IMR-90 (cell line): ENCODE data around the gene CDK15. TPM values are rescaled to one million over a fixed set of nuclear protein-coding genes. Genes with fewer than 3 reads are reported as not detected.

Experiments used
- ATAC-seq: fragments of 200-7000 bp; cut with Tn5 transposase; 2 replicates; pipeline ENCODE4 v1.9.1; 2020; ENCODE audit warnings: low read depth, mild to moderate bottlenecking, moderate library complexity
- BruUV-seq: library from RNA; stranded (reverse); fragments of 400-500 nt; replicated peaks from 2 replicates; lab custom pipeline; 2021; lab: Mats Ljungman, UMichigan
- CTCF ChIA-PET: fragments of 300-600 bp; formaldehyde crosslinking; extraction: SDS; loops from one replicate; lab custom pipeline; 2021; ENCODE audit warnings: antibody characterized with exemption; lab: Yijun Ruan, JAX
- POLR2A ChIA-PET: fragments of 300-600 bp; sonication (Branson Sonifier 250); formaldehyde crosslinking; loops from one replicate; lab custom pipeline; 2022; ENCODE audit warnings: antibody characterized with exemption; ENCODE audit not compliant: unreplicated experiment; lab: Charles Lee
- DNase-seq: peaks from one replicate; pipeline ENCODE4 v3.0.0; 2013
- H2AFZ ChIP-seq: replicated peaks from 2 replicates; pipeline ENCODE3; 2013; ENCODE audit warnings: low read length, mild to moderate bottlenecking; ENCODE audit not compliant: poor library complexity
- H2AK5ac ChIP-seq: 2 replicates; pipeline ENCODE4 v1.6.1; 2013; ENCODE audit warnings: low read depth, low read length, inconsistent platforms
- H2AK9ac ChIP-seq: replicated peaks from 2 replicates; pipeline ENCODE3; 2013; ENCODE audit warnings: mild to moderate bottlenecking, low read depth, low read length, moderate library complexity; ENCODE audit not compliant: poor library complexity
- H2BK120ac ChIP-seq: 2 replicates; pipeline ENCODE4 v1.6.1; 2013; ENCODE audit warnings: low read depth, low read length, inconsistent platforms
- H2BK15ac ChIP-seq: 3 replicates; pipeline ENCODE4 v1.6.1; 2013; ENCODE audit warnings: low read depth, low read length, inconsistent platforms
- H2BK20ac ChIP-seq: 2 replicates; pipeline ENCODE4 v1.6.1; 2013; ENCODE audit warnings: low read depth, mild to moderate bottlenecking, inconsistent platforms, low read length, moderate library complexity
- H2BK5ac ChIP-seq: 2 replicates; pipeline ENCODE4 v1.6.1; 2013; ENCODE audit warnings: mild to moderate bottlenecking, low read depth, low read length, inconsistent platforms; ENCODE audit not compliant: poor library complexity, severe bottlenecking
- H3K14ac ChIP-seq: replicated peaks from 2 replicates; pipeline ENCODE4 v1.6.1; 2013; ENCODE audit warnings: low read depth, low read length, inconsistent platforms
- H3K18ac ChIP-seq: 2 replicates; pipeline ENCODE4 v1.6.1; 2013; ENCODE audit warnings: low read depth, low read length, control low read depth
- H3K23ac ChIP-seq: 2 replicates; pipeline ENCODE4 v1.6.1; 2013; ENCODE audit warnings: low read depth, low read length, inconsistent platforms
- H3K27ac ChIP-seq: 2 replicates; pipeline ENCODE4 v1.5.1; 2013; ENCODE audit warnings: mild to moderate bottlenecking, control low read depth, low read length; ENCODE audit not compliant: insufficient read depth
- H3K27me3 ChIP-seq: 2 replicates; pipeline ENCODE4 v1.6.1; 2013; ENCODE audit warnings: low read length; ENCODE audit not compliant: control insufficient read depth, insufficient read depth
- H3K36me3 ChIP-seq: 2 replicates; pipeline ENCODE4 v1.6.1; 2013; ENCODE audit warnings: low read length, mixed read lengths; ENCODE audit not compliant: control insufficient read depth, insufficient read depth
- H3K4ac ChIP-seq: 2 replicates; pipeline ENCODE4 v1.6.1; 2013; ENCODE audit warnings: low read depth, low read length, inconsistent platforms
- H3K4me1 ChIP-seq: 2 replicates; pipeline ENCODE4 v1.6.1; 2013; ENCODE audit warnings: low read length, mixed read lengths; ENCODE audit not compliant: control insufficient read depth, insufficient read depth
- H3K4me2 ChIP-seq: 2 replicates; pipeline ENCODE4 v1.6.1; 2013; ENCODE audit warnings: low read depth, mild to moderate bottlenecking, control low read depth, low read length, moderate library complexity
- H3K4me3 ChIP-seq: 2 replicates; pipeline ENCODE4 v1.5.1; 2013; ENCODE audit warnings: low read depth, mild to moderate bottlenecking, control low read depth, low read length, moderate library complexity; ENCODE audit not compliant: insufficient read depth
- H3K56ac ChIP-seq: 2 replicates; pipeline ENCODE4 v1.6.1; 2013; ENCODE audit warnings: low read length, inconsistent platforms; ENCODE audit not compliant: insufficient read depth; ENCODE audit errors: extremely low read depth
- H3K79me1 ChIP-seq, 2 experiments: 2 replicates each; pipeline ENCODE4 v1.6.1; 2013; ENCODE audit warnings: low read length in 2 of 2, inconsistent platforms in 1 of 2, low read depth in 1 of 2
- H3K9ac ChIP-seq: 2 replicates; pipeline ENCODE4 v1.6.1; 2013; ENCODE audit warnings: low read depth, low read length, control low read depth
- H3K9me1 ChIP-seq: 2 replicates; pipeline ENCODE4 v1.6.1; 2013; ENCODE audit warnings: low read length, inconsistent platforms; ENCODE audit not compliant: insufficient read depth
- H3K9me3 ChIP-seq: 2 replicates; pipeline ENCODE4 v1.6.1; 2013; ENCODE audit warnings: low read length; ENCODE audit not compliant: control insufficient read depth, insufficient read depth
- H4K20me1 ChIP-seq: 2 replicates; pipeline ENCODE4 v1.6.1; 2013; ENCODE audit warnings: low read length, inconsistent platforms; ENCODE audit not compliant: insufficient read depth
- H4K5ac ChIP-seq: 2 replicates; pipeline ENCODE4 v1.6.1; 2013; ENCODE audit warnings: mild to moderate bottlenecking, low read depth, low read length, control low read depth
- H4K8ac ChIP-seq, 2 experiments: 2 replicates each; pipeline ENCODE4 v1.6.1; 2013; ENCODE audit warnings: low read depth in 2 of 2, low read length in 2 of 2, control low read depth in 1 of 2, inconsistent platforms in 1 of 2
- H4K91ac ChIP-seq: 2 replicates; pipeline ENCODE4 v1.6.1; 2013; ENCODE audit warnings: low read depth, low read length, inconsistent platforms; ENCODE audit not compliant: insufficient read depth
- BHLHE40 ChIP-seq: fragments of 150-350 bp; IDR thresholded peaks from 2 replicates; pipeline ENCODE4 v1.6.1; 2016; ENCODE audit warnings: mild to moderate bottlenecking, low read depth, low read length
- CEBPB ChIP-seq: IDR thresholded peaks from 2 replicates; pipeline ENCODE4 v1.6.1; 2012; ENCODE audit warnings: low read depth, low read length, improper control_type of control experiment
- CTCF ChIP-seq: conservative IDR thresholded peaks from 2 replicates; pipeline ENCODE4 v1.5.1; 2012; ENCODE audit warnings: mild to moderate bottlenecking, low read depth, low read length, improper control_type of control experiment
- ELK1 ChIP-seq: fragments of 150-350 bp; IDR thresholded peaks from 2 replicates; pipeline ENCODE4 v1.6.1; 2016; ENCODE audit warnings: low read depth, mild to moderate bottlenecking, low read length, moderate library complexity, borderline replicate concordance
- FOS ChIP-seq: fragments of 150-350 bp; IDR thresholded peaks from 2 replicates; pipeline ENCODE4 v1.6.1; 2016; ENCODE audit warnings: low read depth, low read length
- MAZ ChIP-seq: IDR thresholded peaks from 2 replicates; pipeline ENCODE4 v1.6.1; 2012; ENCODE audit warnings: low read depth, mild to moderate bottlenecking, low read length, improper control_type of control experiment, moderate library complexity, borderline replicate concordance
- MXI1 ChIP-seq: IDR thresholded peaks from 2 replicates; pipeline ENCODE4 v1.6.1; 2012; ENCODE audit warnings: low read depth, mild to moderate bottlenecking, low read length, moderate library complexity, borderline replicate concordance
- NFE2L2 ChIP-seq: fragments of 150-350 bp; IDR thresholded peaks from 2 replicates; pipeline ENCODE4 v1.6.1; 2016; ENCODE audit warnings: low read depth, mild to moderate bottlenecking, low read length
- POLR2A ChIP-seq: IDR thresholded peaks from 2 replicates; pipeline ENCODE4 v1.6.1; 2012; ENCODE audit warnings: mild to moderate bottlenecking, low read depth, low read length
- RCOR1 ChIP-seq: IDR thresholded peaks from 2 replicates; pipeline ENCODE4 v1.6.1; 2012; ENCODE audit warnings: mild to moderate bottlenecking, low read length, improper control_type of control experiment; ENCODE audit not compliant: insufficient replicate concordance
- RFX5 ChIP-seq: IDR thresholded peaks from 2 replicates; pipeline ENCODE4 v1.8.0; 2012; ENCODE audit warnings: low read depth, mild to moderate bottlenecking, low read length, moderate library complexity
- SMC3 ChIP-seq: fragments of 150-350 bp; IDR thresholded peaks from 2 replicates; pipeline ENCODE4 v1.6.1; 2016; ENCODE audit warnings: low read depth, mild to moderate bottlenecking, antibody characterized with exemption, low read length, moderate library complexity
- USF2 ChIP-seq: fragments of 150-350 bp; IDR thresholded peaks from 2 replicates; pipeline ENCODE4 v1.6.1; 2017; ENCODE audit warnings: mild to moderate bottlenecking, antibody characterized with exemption, low read length, low read depth
- WGBS, 2 experiments: methylation state at CpG; one replicate each; pipeline versions ENCODE4 v1.1.5 to v1.1.7; 2013; ENCODE audit warnings: missing lambda C conversion rate in 2 of 2; ENCODE audit not compliant: insufficient read length in 1 of 2; ENCODE audit errors: extremely low coverage in 2 of 2; 5-methylcytosine and 5-hydroxymethylcytosine counted together
- dilution Hi-C: fragments of 300-500 bp; cut with HindIII; formaldehyde crosslinking; loops from one replicate; pipeline ENCODE4 v1.14.3; 2018; ENCODE audit warnings: low sequenced_read_pairs; ENCODE audit not compliant: unreplicated experiment
- in situ Hi-C: fragments of 300-500 bp; cut with MboI; formaldehyde crosslinking; loops from 3 replicates; pipeline ENCODE4 v1.14.3; 2019; ENCODE audit warnings: low sequenced_read_pairs, inconsistent platforms, mixed read lengths
- intact Hi-C: fragments of 100-400 bp; cut with micrococcal nuclease; formaldehyde crosslinking; loops from 2 replicates; pipeline ENCODE4 v1.10.0; 2022
- polyA plus RNA-seq, 3 experiments: library from polyadenylated mRNA; depleted of rRNA; stranded (reverse); fragments of >200 nt; gene quantifications; 2 replicates each; pipeline ENCODE4 v1.2.3, GENCODE V29; 2012; ENCODE audit warnings: low replicate concordance in 1 of 3
- total RNA-seq: library from RNA; depleted of rRNA; stranded (reverse); fragments of >200 nt; gene quantifications from 2 replicates; pipeline ENCODE4 v1.2.3, GENCODE V29; 2012

Gene CDK15
- total and polyA plus RNA-seq, 2 of the 4 experiments (the other 2 are of a cell fraction) = 16.1 to 33.0 TPM

DNA sequence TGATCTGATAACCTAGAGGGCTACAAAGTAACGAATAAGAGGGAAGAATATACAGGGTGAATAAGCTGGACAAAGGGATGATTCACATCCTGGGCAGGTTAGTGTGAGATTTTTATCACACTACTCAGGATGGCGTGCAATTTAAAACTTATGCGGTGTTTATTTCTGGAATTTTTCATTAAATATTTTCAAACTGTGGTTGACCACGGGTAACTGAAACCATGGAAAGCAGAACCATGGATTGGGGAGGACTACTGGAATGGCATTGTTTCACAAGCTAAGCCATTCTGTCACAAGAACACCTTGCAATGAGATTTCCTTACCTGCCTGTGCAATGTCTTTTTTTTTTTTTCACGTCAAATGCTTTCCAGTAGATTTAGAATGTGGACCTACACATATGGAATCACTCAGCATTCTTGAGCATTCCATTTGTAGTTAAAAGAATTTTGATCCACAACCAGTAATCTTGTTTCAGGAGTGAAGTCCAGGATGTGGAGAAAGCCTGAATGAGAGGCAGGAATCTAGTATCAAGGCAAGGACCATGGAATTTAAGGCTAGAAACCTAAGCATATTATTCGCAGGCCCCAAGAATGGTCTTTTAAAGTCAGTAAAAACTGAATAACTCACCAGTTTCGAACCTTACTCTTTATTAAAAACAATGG, 8.0 kb upstream of the CDK15 start:
- Histone ChIP-seq H3K23ac (peak overlapping the region; percentile 74), H3K9me3 (no peaks in the 10 kb centered on the region), H2BK120ac (peak overlapping the region; percentile 100), H2BK20ac (peak overlapping the region; percentile 99), H3K4me3 (no peak overlapping the region), H4K91ac (peak overlapping the region; percentile 88), H3K9me1 (peaks cover 8% of the 10 kb centered on the region), H3K36me3 (no peaks in the 10 kb centered on the region), H3K4me2 (peak overlapping the region; percentile 93), H3K4ac (peak overlapping the region; percentile 98), H3K79me1 (peaks cover 0 to 13% of the 10 kb centered on the region in 2 experiments; a peak in 2 of 4 replicates), H2BK5ac (peak overlapping the region; percentile 100), H4K8ac (peak overlapping the region; percentile 22 to 97), H3K9ac (peak overlapping the region; percentile 26; the same call in 1 of the 2 replicates), H3K27ac (peak overlapping the region; percentile 92; the same call in 1 of the 2 replicates), H3K14ac (0 out of 2 replicates have a peak overlapping the region, but pooled peaks have one; percentile 35), H4K5ac (no peak overlapping the region; the same call in 1 of the 2 replicates), H2AK9ac (no peak overlapping the region), H4K20me1 (no peaks in the 10 kb centered on the region), H3K56ac (peak overlapping the region; percentile 91), H3K18ac (peak overlapping the region; percentile 100), H2AK5ac (0 out of 2 replicates have a peak overlapping the region, but pooled peaks have one; percentile 31), H3K27me3 (no peaks in the 10 kb centered on the region), H3K4me1 (peaks cover 10% of the 10 kb centered on the region), H2BK15ac (peak overlapping the region; percentile 43), H2AFZ (no peak overlapping the region)
- dilution Hi-C loops = no loop called here
- CTCF ChIA-PET = interaction anchor here (0.8 to 1.1 kb wide), 3 partner anchors 10 to 62 kb away, joined by 3 to 11 read pairs (median 6); no protein-coding TSS in a partner anchor
- no CpG with 5 or more reads among the region's 7 CpGs for WGBS, 2 experiments
- POLR2A ChIA-PET = interaction anchor here (0.6 kb wide), 1 partner anchor 13 kb away, joined by 3 read pairs; no protein-coding TSS in a partner anchor
- peak; percentile 96 for DNase-seq
- no TSS peak for BruUV-seq
- in situ Hi-C loops = loop anchor here (5.0 to 10.0 kb wide), 2 partner anchors 239 to 366 kb away; no protein-coding TSS in a partner anchor
- peak; percentile 75 for ATAC-seq
- intact Hi-C loops = loop anchor here (1.0 to 5.0 kb wide), 5 partner anchors 56 to 469 kb away; partner anchors contain the start of genes FZD7 and NOP58
- no peak for TF ChIP-seq CTCF
- TF ChIP-seq CEBPB = peak; percentile 81
- TF ChIP-seq POLR2A = no peak
- TF ChIP-seq BHLHE40 = peak; percentile 71
- TF ChIP-seq SMC3 = peak; percentile 11; the same call in 1 of the 2 replicates
- TF ChIP-seq ELK1 = no peak
- TF ChIP-seq RFX5 = no peak
- TF ChIP-seq MAZ = peak; percentile 43; the same call in 1 of the 2 replicates
- peak; percentile 42; the same call in 1 of the 2 replicates for TF ChIP-seq NFE2L2
- peak; percentile 80 for TF ChIP-seq FOS
- 0 out of 2 replicates have a peak, but pooled peaks have one; percentile 21 for TF ChIP-seq MXI1
- TF ChIP-seq RCOR1 = peak; percentile 93
- no peak for TF ChIP-seq USF2
